GM19438 (cell line): ENCODE results near the gene CCNT1.
"Not testable (repeated sequence)": the region's sequence is repeated elsewhere in the genome, so short reads cannot be mapped to it uniquely, and the experiment has no call there.

Experiments
- ATAC-seq: cut with Tn5 transposase; IDR thresholded peaks from one replicate; pipeline ENCODE4 v1.9.1; 2021; ENCODE audit warnings: low read depth; ENCODE audit not compliant: unreplicated experiment

CCNT1 gene

GRCh38 chr12:48716493-48717251 lies at the start of gene CCNT1:
Gene CCNT1 (minus strand): TSS chr12:48716707. CDS start chr12:48716675, 32 bp downstream.
- ATAC-seq = peak; percentile 98

DNA sequence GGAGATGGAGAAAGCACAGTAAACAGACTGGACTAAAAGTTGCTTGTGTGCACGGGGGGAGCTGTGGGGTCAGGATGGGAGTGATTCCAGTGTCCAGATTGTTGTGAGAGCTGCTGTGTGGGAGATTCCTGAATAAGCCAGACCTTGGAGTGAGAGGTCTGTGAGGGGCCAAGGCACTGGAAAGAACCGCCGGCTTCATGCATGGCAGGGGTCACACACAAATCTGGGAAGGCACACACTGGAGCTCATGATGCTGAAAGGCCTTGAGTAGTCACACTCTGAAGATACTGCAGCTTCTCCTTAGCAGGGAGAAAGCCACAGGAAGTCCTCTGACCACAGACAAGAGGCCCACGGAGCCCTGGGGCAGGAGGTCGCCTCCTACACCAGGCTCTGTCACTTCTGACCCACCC lies 49.3 kb upstream of the CCNT1 start:
- ATAC-seq = peak; percentile 63

DNA sequence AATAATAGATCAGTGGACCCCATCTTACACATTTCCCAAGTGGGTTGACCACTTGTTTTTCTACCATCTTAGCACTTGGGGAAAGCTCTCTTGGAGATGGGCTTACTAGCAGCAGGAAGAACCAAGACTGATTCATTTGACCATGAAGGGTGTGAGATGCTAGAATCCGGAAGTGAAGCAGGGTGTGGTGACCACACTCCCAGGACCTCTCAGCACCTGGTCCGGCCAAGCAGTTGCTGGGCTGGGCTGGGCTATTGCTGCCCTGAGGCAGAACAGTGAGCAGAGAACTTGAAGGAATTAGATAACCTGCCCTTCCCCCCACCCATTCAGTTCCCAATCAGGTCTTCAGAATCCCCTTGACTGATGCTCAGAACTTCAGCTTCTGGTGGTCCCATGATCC lies 48.0 kb upstream of the CCNT1 start:
- no peak for ATAC-seq

GRCh38 chr12:48758737-48759136 lies 42.2 kb upstream of the CCNT1 start:
- ATAC-seq = no peak

- ATAC-seq = no peak
Observed at GRCh38 chr12:48758186-48758585, 41.7 kb upstream of the CCNT1 start.

DNA sequence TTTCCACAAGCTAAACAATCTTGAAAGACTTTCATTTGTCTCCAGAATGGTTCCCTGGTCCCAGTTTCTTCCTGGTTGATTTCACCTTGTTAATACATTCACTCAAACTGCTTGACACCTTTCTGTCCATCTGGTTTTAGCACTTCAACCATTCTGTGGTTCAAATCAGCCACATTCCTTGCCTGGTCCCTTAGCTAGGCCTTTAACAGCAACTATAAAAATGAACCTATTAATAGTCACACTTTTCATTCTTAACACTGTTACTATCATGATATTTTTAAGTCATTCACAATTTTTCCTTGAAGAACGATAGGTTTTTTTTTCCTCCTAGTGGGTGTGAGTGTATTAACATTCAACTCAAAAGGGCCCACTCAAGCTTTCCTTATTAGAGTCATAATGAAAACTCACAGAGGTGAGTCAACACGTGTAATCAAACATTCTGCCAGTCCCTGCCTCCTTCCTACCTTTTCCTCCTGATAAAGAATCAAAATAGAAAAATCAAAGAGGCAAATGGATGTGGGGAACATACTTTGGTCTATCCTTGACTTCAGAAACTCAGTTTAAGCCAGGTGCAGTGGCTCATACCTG lies 34.4 kb upstream of the CCNT1 start:
- no peak for ATAC-seq

GRCh38 chr12:48750215-48750614 lies 33.7 kb upstream of the CCNT1 start:
- no peak for ATAC-seq

DNA sequence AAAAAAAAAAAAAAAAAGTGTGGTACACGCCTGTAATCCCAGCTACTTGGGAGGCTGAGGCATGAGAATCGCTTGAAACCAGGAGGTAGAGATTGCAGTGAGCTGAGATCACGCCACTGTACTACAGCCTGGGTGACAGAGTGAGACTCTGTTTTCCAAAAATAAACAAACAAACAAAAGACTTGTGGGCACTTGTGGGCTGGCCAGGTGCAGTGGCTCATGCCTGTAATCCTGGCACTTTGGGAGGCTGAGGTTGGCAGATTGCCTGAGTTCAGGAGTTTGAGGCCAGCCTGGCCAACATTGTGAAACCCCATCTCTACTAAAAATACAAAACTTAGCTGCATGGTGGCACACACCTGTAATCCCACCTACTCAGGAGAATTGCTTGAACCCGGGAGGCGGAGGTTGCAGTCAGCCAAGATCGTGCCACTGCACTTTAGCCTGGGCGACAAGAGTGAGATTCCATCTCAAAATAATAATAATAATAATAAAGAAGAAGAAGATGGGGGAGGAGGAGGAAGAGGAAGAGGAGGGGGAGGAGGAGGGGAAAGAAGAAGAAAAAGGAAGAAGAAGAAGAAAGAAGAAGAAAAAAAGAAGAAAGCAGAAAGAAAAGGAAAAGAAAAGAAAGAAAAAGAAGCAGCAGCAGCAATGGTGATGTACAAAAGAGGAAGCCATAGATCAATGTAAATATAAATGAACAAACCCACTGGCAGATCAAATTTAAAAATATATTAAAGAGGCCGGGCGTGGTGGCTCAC lies 27.9 kb upstream of the CCNT1 start:
- no peak for ATAC-seq

- no peak for ATAC-seq
Observed at GRCh38 chr12:48739618-48740269, 23.2 kb upstream of the CCNT1 start.

DNA sequence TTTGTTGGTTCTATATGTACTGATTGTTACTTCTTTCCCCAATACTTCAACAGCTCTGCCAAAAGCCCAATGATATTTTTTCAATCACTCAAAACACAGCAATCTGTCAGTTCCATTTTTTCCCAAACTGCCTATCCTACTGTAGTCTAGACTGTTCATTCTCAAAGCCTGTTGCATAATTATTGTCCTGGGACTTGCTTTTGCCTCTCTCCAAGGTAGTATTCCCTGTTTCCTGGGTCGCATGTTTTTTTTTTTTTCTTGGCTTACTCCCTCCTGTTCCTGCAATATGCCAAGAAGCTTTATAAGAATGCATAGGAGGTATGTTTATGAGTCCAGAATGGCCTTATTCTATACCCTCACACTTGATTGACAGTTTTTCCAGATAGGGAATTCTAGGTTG lies 19.9 kb upstream of the CCNT1 start:
- ATAC-seq = no peak

- no peak for ATAC-seq
Observed at GRCh38 chr12:48728807-48729206, 12.3 kb upstream of the CCNT1 start.

DNA sequence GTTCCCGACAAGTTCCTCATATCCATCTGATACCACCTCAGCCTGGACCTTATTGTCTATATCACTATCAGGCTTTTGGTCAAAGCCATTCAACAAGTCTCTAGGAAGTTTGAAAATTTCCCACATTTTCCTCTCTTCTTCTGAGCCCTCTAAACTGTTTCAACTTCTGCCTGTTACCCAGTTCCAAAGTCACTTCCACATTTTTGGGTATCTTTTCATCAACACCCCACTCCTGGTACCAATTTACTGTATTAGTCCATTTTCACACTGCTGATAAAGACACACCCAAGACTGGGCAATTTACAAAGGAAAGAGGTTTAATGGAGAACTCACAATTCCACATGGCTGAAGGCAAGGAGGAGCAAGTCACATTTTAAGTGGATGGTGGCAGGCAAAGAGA lies 4.2 kb upstream of the CCNT1 start:
- not testable (repeated sequence) for ATAC-seq

- not testable (repeated sequence) for ATAC-seq
Observed at GRCh38 chr12:48720171-48720570, 3.7 kb upstream of the CCNT1 start.

- ATAC-seq = not testable (repeated sequence)
Observed at GRCh38 chr12:48719002-48719401, 2.5 kb upstream of the CCNT1 start.

GRCh38 chr12:48717252-48717695 lies 767 bp upstream of the CCNT1 start:
- ATAC-seq = peak; percentile 4

- no peak for ATAC-seq
Observed at GRCh38 chr12:48716168-48716492, 377 bp downstream of the CCNT1 start.

DNA sequence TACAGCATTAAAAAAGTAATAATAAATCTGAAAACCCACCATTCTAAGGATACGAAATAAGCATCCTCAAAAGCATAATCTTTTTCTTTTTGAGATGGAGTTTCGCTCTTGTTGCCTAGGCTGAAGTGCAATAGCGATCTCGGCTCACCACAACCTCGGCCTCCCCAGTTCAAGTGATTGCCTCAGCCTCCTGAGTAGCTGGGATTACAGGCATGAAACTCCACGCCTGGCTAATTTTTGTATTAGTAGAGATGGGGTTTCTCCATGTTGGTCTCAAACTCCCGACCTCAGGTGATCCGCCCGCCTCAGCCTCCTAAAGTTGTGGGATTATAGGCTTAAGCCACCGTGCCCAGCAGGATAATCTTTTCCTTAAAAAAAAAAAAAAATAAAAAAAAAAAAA lies 4.3 kb downstream of the CCNT1 start:
- ATAC-seq = no peak

- ATAC-seq = not testable (repeated sequence)
Observed at GRCh38 chr12:48698822-48699221, 17.7 kb downstream of the CCNT1 start.

- no peak for ATAC-seq
Observed at GRCh38 chr12:48696626-48697025, 19.9 kb downstream of the CCNT1 start.

DNA sequence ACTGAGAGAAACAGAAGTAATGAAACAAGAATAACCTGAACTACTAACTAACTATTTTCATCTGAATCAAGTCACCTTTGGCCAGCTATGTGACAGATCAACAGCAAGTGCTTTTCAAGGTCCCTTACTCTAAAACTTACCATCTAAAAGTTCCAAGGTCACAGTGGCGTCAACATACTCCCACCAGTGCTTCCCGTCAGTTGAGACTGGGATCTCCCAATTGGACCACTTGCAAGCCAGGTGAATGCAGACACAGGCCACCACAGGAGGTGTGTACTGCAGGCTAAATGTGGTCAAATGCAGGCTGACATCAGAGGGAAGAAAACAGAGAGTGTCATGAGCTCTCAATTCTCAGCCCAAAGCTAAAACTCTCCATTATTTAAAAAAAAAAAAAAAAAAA lies 20.6 kb downstream of the CCNT1 start:
- ATAC-seq = no peak

GRCh38 chr12:48694038-48694437 lies 22.5 kb downstream of the CCNT1 start:
- ATAC-seq = no peak
